H1 (cell line): ENCODE measurements around the gene GNB5. TPM values are rescaled to one million over a fixed set of nuclear protein-coding genes. Genes with fewer than 3 reads are reported as not detected.

ENCODE experiments used
- CTCF ChIA-PET: fragments of 300-600 bp; sonication (Branson Sonifier 250); formaldehyde crosslinking; loops from one replicate; lab custom pipeline; 2021; ENCODE audit not compliant: partially characterized antibody; lab: Charles Lee
- POLR2A ChIA-PET: fragments of 300-600 bp; sonication (Branson Sonifier 250); formaldehyde crosslinking; loops from one replicate; lab custom pipeline; 2021; ENCODE audit warnings: inconsistent platforms; ENCODE audit not compliant: partially characterized antibody; lab: Charles Lee
- DNase-seq, 2 experiments: peaks; one replicate each; pipeline versions ENCODE4 v3.0.0 to v3.0.0-alpha.2; 2010 to 2022; ENCODE audit warnings: low spot score in 2 of 2, low read depth in 1 of 2, mixed read lengths in 1 of 2
- FAIRE-seq: peaks from 2 replicates; lab custom pipeline; 2011; peaks lifted over from hg19 to GRCh38; lab: Jason Lieb, UNC
- H2AFZ ChIP-seq: 2 replicates; pipeline ENCODE4 v1.8.1; 2012; ENCODE audit warnings: low read length, inconsistent platforms
- H2AK5ac ChIP-seq: 2 replicates; pipeline ENCODE4 v1.6.1; 2013; ENCODE audit warnings: low read depth, low read length
- H2BK120ac ChIP-seq: replicated peaks from 2 replicates; pipeline ENCODE3; 2013; ENCODE audit warnings: low read depth, low read length, inconsistent platforms
- H2BK12ac ChIP-seq: 2 replicates; pipeline ENCODE4 v1.6.1; 2013; ENCODE audit warnings: low read depth, low read length
- H2BK15ac ChIP-seq: 2 replicates; pipeline ENCODE4 v1.6.1; 2013; ENCODE audit warnings: low read length
- H2BK20ac ChIP-seq: 2 replicates; pipeline ENCODE4 v1.6.1; 2013; ENCODE audit warnings: low read length
- H2BK5ac ChIP-seq: 2 replicates; pipeline ENCODE4 v1.6.1; 2013; ENCODE audit warnings: low read depth, low read length
- H3K14ac ChIP-seq: 2 replicates; pipeline ENCODE4 v1.6.1; 2013; ENCODE audit warnings: inconsistent platforms; ENCODE audit not compliant: insufficient read length
- H3K18ac ChIP-seq: 2 replicates; pipeline ENCODE4 v1.6.1; 2013; ENCODE audit warnings: low read length; ENCODE audit errors: extremely low read depth
- H3K23ac ChIP-seq: 2 replicates; pipeline ENCODE4 v1.6.1; 2013; ENCODE audit warnings: inconsistent platforms; ENCODE audit not compliant: insufficient read length
- H3K23me2 ChIP-seq: 2 replicates; pipeline ENCODE4 v1.6.1; 2013; ENCODE audit warnings: low read depth, low read length
- H3K27ac ChIP-seq: 2 replicates; pipeline ENCODE4 v1.6.1; 2011; ENCODE audit warnings: low read depth, low read length, inconsistent platforms
- H3K27me3 ChIP-seq, 4 experiments: replicated peaks in 1 of 4; 1 replicate in 1 of 4; 2 replicates in 3 of 4; pipeline versions ENCODE4 v1.6.1 to v1.8.1; 2011 to 2013; ENCODE audit warnings: low read length in 3 of 4, mild to moderate bottlenecking in 3 of 4, inconsistent platforms in 2 of 4, mixed read lengths in 2 of 4, moderate library complexity in 1 of 4; ENCODE audit not compliant: control insufficient read depth in 3 of 4, insufficient read depth in 3 of 4; ENCODE audit errors: extremely low read depth in 1 of 4
- H3K36me3 ChIP-seq, 4 experiments: 2 replicates each; pipeline versions ENCODE4 v1.6.1 to v1.8.1; 2011 to 2013; ENCODE audit warnings: mild to moderate bottlenecking in 4 of 4, low read length in 3 of 4, moderate library complexity in 2 of 4, control low read depth in 1 of 4, inconsistent platforms in 1 of 4; ENCODE audit not compliant: insufficient read depth in 4 of 4, control insufficient read depth in 2 of 4
- H3K4ac ChIP-seq: replicated peaks from 2 replicates; pipeline ENCODE3; 2013; ENCODE audit warnings: low read length, low read depth, mixed read lengths, inconsistent platforms; ENCODE audit not compliant: insufficient read length
- H3K4me1 ChIP-seq, 4 experiments: replicated peaks in 1 of 4; 1 replicate in 1 of 4; 2 replicates in 3 of 4; pipeline versions ENCODE4 v1.6.1 to v1.8.1; 2011 to 2013; ENCODE audit warnings: low read length in 3 of 4, inconsistent platforms in 2 of 4, mixed read lengths in 1 of 4; ENCODE audit not compliant: insufficient read depth in 4 of 4, control insufficient read depth in 3 of 4
- H3K4me2 ChIP-seq, 2 experiments: 2 replicates each; pipeline versions ENCODE4 v1.6.1 to v1.8.1; 2011 to 2013; ENCODE audit warnings: low read depth in 2 of 2, low read length in 2 of 2, control low read depth in 1 of 2, inconsistent platforms in 1 of 2, mild to moderate bottlenecking in 1 of 2; ENCODE audit not compliant: insufficient read depth in 1 of 2
- H3K4me3 ChIP-seq, 4 experiments: fragments of 200-600, 300-600 bp in 1 of 4; sonication (generic), shearing (Covaris generic), sonication (Bioruptor Twin) in 1 of 4; 2 replicates each; pipeline versions ENCODE4 v1.5.1 to v1.8.1; 2011 to 2016; ENCODE audit warnings: low read length in 4 of 4, low read depth in 3 of 4, control low read depth in 2 of 4, inconsistent platforms in 2 of 4, mild to moderate bottlenecking in 2 of 4, mixed read lengths in 1 of 4, moderate library complexity in 1 of 4; ENCODE audit not compliant: insufficient read depth in 2 of 4; ENCODE audit errors: extremely low read depth in 1 of 4
- H3K56ac ChIP-seq: replicated peaks from 2 replicates; pipeline ENCODE3; 2013; ENCODE audit warnings: low read depth, mild to moderate bottlenecking, mixed read lengths, low read length, inconsistent platforms; ENCODE audit not compliant: insufficient read length
- H3K79me1 ChIP-seq: 2 replicates; pipeline ENCODE4 v1.6.1; 2013; ENCODE audit warnings: low read depth, low read length, control low read depth
- H3K79me2 ChIP-seq, 2 experiments: 2 replicates each; pipeline versions ENCODE4 v1.6.1 to v1.8.1; 2012 to 2013; ENCODE audit warnings: low read length in 2 of 2, mild to moderate bottlenecking in 2 of 2, inconsistent platforms in 1 of 2; ENCODE audit not compliant: insufficient read depth in 2 of 2, control insufficient read depth in 1 of 2
- H3K9ac ChIP-seq, 4 experiments: replicated peaks in 1 of 4; 1 replicate in 1 of 4; 2 replicates in 3 of 4; pipeline versions ENCODE4 v1.6.1 to v1.8.1; 2011 to 2013; ENCODE audit warnings: low read depth in 3 of 4, low read length in 3 of 4, control low read depth in 2 of 4, mild to moderate bottlenecking in 2 of 4, moderate library complexity in 2 of 4, inconsistent platforms in 1 of 4; ENCODE audit errors: extremely low read depth in 1 of 4
- H3K9me3 ChIP-seq, 2 experiments: 2 replicates each; pipeline versions ENCODE4 v1.6.1 to v1.8.1; 2012 to 2013; ENCODE audit warnings: mild to moderate bottlenecking in 2 of 2, moderate library complexity in 2 of 2, control low read depth in 1 of 2, inconsistent platforms in 1 of 2, low read depth in 1 of 2, low read length in 1 of 2, mixed read lengths in 1 of 2; ENCODE audit not compliant: insufficient read depth in 2 of 2
- H4K20me1 ChIP-seq, 2 experiments: replicated peaks in 1 of 2; 2 replicates each; pipeline versions ENCODE3 to v1.8.1; 2011 to 2013; ENCODE audit warnings: inconsistent platforms in 2 of 2, low read length in 2 of 2, mild to moderate bottlenecking in 1 of 2; ENCODE audit not compliant: insufficient read depth in 2 of 2, control insufficient read depth in 1 of 2
- H4K5ac ChIP-seq: 2 replicates; pipeline ENCODE4 v1.6.1; 2013; ENCODE audit warnings: low read length, low read depth, mixed read lengths, inconsistent platforms; ENCODE audit not compliant: insufficient read length
- H4K8ac ChIP-seq: 2 replicates; pipeline ENCODE4 v1.8.0; 2013; ENCODE audit warnings: mild to moderate bottlenecking, moderate library complexity, low read length, inconsistent platforms; ENCODE audit not compliant: insufficient read depth; ENCODE audit errors: extremely low read depth
- H4K91ac ChIP-seq: replicated peaks from 2 replicates; pipeline ENCODE3; 2013; ENCODE audit warnings: low read length, mixed read lengths, inconsistent platforms; ENCODE audit not compliant: insufficient read length
- CTBP2 ChIP-seq: IDR thresholded peaks from 2 replicates; pipeline ENCODE4 v1.7.0; 2011; ENCODE audit warnings: borderline replicate concordance, mild to moderate bottlenecking, moderate library complexity, mixed read lengths, low read length; ENCODE audit not compliant: insufficient read depth, insufficient read length
- JUND ChIP-seq: IDR thresholded peaks from 2 replicates; pipeline ENCODE4 v1.6.1; 2011; ENCODE audit warnings: mild to moderate bottlenecking, improper control_type of control experiment, low read length
- POLR2AphosphoS5 ChIP-seq: IDR thresholded peaks from 2 replicates; pipeline ENCODE4 v1.6.1; 2011; ENCODE audit warnings: low read depth, low read length
- POU5F1 ChIP-seq: IDR thresholded peaks from 2 replicates; pipeline ENCODE4 v1.6.1; 2011; ENCODE audit warnings: low read depth, mild to moderate bottlenecking, low read length, moderate library complexity
- RAD21 ChIP-seq, 2 experiments: IDR thresholded peaks in 1 of 2; conservative IDR thresholded peaks in 1 of 2; 2 replicates each; pipeline ENCODE4 v1.6.1; 2011; ENCODE audit warnings: low read depth in 2 of 2, low read length in 2 of 2, improper control_type of control experiment in 1 of 2, inconsistent platforms in 1 of 2, mild to moderate bottlenecking in 1 of 2, moderate library complexity in 1 of 2
- RBBP5 ChIP-seq: IDR thresholded peaks from 2 replicates; pipeline ENCODE4 v1.7.1; 2012; ENCODE audit warnings: low read depth, mild to moderate bottlenecking, inconsistent platforms, low read length, moderate library complexity, borderline replicate concordance
- RNF2 ChIP-seq: fragments of 200-900, 300-1000 bp; sonication (generic); IDR thresholded peaks from 2 replicates; pipeline ENCODE4 v1.7.1; 2016; ENCODE audit warnings: borderline replicate concordance, low read depth, mild to moderate bottlenecking, antibody characterized with exemption, low read length; ENCODE audit not compliant: poor library complexity, severe bottlenecking; ENCODE audit errors: missing control alignments
- SIX5 ChIP-seq: IDR thresholded peaks from 2 replicates; pipeline ENCODE4 v1.6.1; 2011; ENCODE audit warnings: mild to moderate bottlenecking, low read depth, low read length
- SP1 ChIP-seq: IDR thresholded peaks from 2 replicates; pipeline ENCODE4 v1.6.1; 2011; ENCODE audit warnings: low read depth, low read length
- ZNF274 ChIP-seq: IDR thresholded peaks from 2 replicates; pipeline ENCODE4 v1.7.0; 2012; ENCODE audit warnings: low read length, borderline replicate concordance; ENCODE audit errors: extremely low read depth
- whole genome bisulfite sequencing, 2 experiments: shearing (Covaris generic) in 1 of 2; methylation state at CpG; one replicate each; pipeline versions ENCODE4 v1.1.6 to v1.1.7; 2013 to 2015; ENCODE audit warnings: low lambda C conversion rate in 2 of 2, mixed read lengths in 2 of 2, inconsistent platforms in 1 of 2, low coverage in 1 of 2, missing lambda C conversion rate in 1 of 2; ENCODE audit not compliant: insufficient replicate concordance in 2 of 2, insufficient coverage in 1 of 2, insufficient read length in 1 of 2; ENCODE audit errors: extremely low coverage in 1 of 2, missing lambda C conversion rate in 1 of 2; 5-methylcytosine and 5-hydroxymethylcytosine counted together
- polyA plus RNA-seq, 7 experiments: library from polyadenylated mRNA; depleted of rRNA in 3 of 7; stranded (reverse) in 5 of 7; unstranded in 2 of 7; fragments of >200 nt in 5 of 7; fragments of 200-250 nt in 2 of 7; gene quantifications; 1 replicate in 5 of 7; 2 replicates in 1 of 7; 4 replicates in 1 of 7; pipeline versions ENCODE4 v1.2.1 to v1.2.3, GENCODE V29; 2011 to 2013; ENCODE audit warnings: missing spikeins in 2 of 7, mixed read lengths in 2 of 7
- total RNA-seq: library from RNA; stranded (reverse); fragmentation: NEBNext Ultra II Directional; extraction: Animal tissue kit (Norgen Biotek cat#: 25700); gene quantifications from 2 replicates; pipeline ENCODE4 v1.2.1, GENCODE V29; 2021
- TF ChIP-seq, protein P1 (sequence below), 3 experiments: IDR thresholded peaks; 1 replicate in 2 of 3; 2 replicates in 1 of 3; pipeline versions ENCODE4 v1.5.1 to v1.6.1; 2011; ENCODE audit warnings: low read length in 3 of 3, mild to moderate bottlenecking in 3 of 3, inconsistent platforms in 2 of 3, low read depth in 1 of 3, moderate library complexity in 1 of 3; ENCODE audit not compliant: insufficient read depth in 1 of 3; ENCODE audit errors: control extremely low read depth in 1 of 3

Gene GNB5
- total and polyA plus RNA-seq, 2 of the 8 experiments (the other 6 are each of a cell fraction or from before 2014, with no cell fraction given) = 21.7 to 42.5 TPM

DNA sequence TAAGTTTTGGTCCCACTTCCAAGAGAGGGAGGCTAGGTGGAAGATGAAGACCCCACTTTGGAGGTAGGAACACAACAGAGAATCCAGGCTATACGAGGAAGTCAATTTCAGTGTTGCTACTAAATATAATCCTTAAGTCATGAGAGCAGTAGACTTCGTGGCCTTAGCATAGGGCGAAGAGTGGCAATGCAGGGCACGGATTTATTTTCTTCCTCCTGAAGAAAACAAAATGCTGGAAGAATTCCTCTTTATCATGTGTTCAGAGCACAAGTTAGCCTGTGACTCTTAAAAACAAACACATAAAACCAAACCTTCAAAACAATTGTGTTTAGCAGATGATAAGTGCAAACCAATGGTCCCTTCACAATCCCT lies 98.0 kb downstream of the GNB5 start:
- CTCF ChIA-PET = no interaction called here
- H4K5ac ChIP-seq = no peak overlapping the region
- POLR2A ChIA-PET = no interaction called here
- no peak for FAIRE-seq
- H2BK120ac ChIP-seq = no peak overlapping the region
- no peaks in the 10 kb centered on the region for H3K4me1 ChIP-seq
- H3K79me1 ChIP-seq = no peaks in the 10 kb centered on the region
- DNase-seq = no peak
- H3K23ac ChIP-seq = no peak overlapping the region
- H2BK12ac ChIP-seq = no peak overlapping the region
- H2BK15ac ChIP-seq = no peak overlapping the region
- H3K4ac ChIP-seq = no peak overlapping the region
- no peak overlapping the region for H4K8ac ChIP-seq
- H4K91ac ChIP-seq = no peak overlapping the region
- no peak overlapping the region for H2AFZ ChIP-seq
- H3K9me3 ChIP-seq = no peaks in the 10 kb centered on the region
- H3K23me2 ChIP-seq = no peaks in the 10 kb centered on the region
- no peak overlapping the region for H3K18ac ChIP-seq
- WGBS, 2 experiments = 89% methylated on average over 4 of the region's 4 CpGs; no CpG with 5 or more reads in 1 of the 2 experiments
- H3K9ac ChIP-seq = no peak overlapping the region
- no peak overlapping the region for H2BK20ac ChIP-seq
- H3K27me3 ChIP-seq = no peaks in the 10 kb centered on the region
- no peaks in the 10 kb centered on the region for H3K36me3 ChIP-seq
- H4K20me1 ChIP-seq = no peaks in the 10 kb centered on the region
- no peaks in the 10 kb centered on the region for H3K79me2 ChIP-seq
- no peak overlapping the region for H3K4me2 ChIP-seq
- no peak overlapping the region for H3K4me3 ChIP-seq
- no peak overlapping the region for H3K27ac ChIP-seq
- no peak overlapping the region for H3K56ac ChIP-seq
- no peak overlapping the region for H2AK5ac ChIP-seq
- H3K14ac ChIP-seq = no peak overlapping the region
- no peak overlapping the region for H2BK5ac ChIP-seq
- TF ChIP-seq RAD21 (IDR thresholded peaks at IDR 0.05 in 1 of 2, conservative IDR thresholded peaks at IDR 0.05 in 1 of 2; ENCODE audit: low read depth in 2 of 2, low read length in 2 of 2) (no peak), POU5F1 (no peak), JUND (no peak), SP1 (no peak), ZNF274 (no peak), POLR2AphosphoS5 (no peak), SIX5 (no peak), RNF2 (no peak), RBBP5 (no peak), CTBP2 (no peak)
- TF ChIP-seq, protein P1, sequence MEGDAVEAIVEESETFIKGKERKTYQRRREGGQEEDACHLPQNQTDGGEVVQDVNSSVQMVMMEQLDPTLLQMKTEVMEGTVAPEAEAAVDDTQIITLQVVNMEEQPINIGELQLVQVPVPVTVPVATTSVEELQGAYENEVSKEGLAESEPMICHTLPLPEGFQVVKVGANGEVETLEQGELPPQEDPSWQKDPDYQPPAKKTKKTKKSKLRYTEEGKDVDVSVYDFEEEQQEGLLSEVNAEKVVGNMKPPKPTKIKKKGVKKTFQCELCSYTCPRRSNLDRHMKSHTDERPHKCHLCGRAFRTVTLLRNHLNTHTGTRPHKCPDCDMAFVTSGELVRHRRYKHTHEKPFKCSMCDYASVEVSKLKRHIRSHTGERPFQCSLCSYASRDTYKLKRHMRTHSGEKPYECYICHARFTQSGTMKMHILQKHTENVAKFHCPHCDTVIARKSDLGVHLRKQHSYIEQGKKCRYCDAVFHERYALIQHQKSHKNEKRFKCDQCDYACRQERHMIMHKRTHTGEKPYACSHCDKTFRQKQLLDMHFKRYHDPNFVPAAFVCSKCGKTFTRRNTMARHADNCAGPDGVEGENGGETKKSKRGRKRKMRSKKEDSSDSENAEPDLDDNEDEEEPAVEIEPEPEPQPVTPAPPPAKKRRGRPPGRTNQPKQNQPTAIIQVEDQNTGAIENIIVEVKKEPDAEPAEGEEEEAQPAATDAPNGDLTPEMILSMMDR (IDR thresholded peaks at IDR 0.05; ENCODE audit: control extremely low read depth in 1 of 3, insufficient read depth in 1 of 3, low read depth in 1 of 3, low read length in 3 of 3) = no peak
